NCI-H2196 treated with DMSO at 0.1 percent for 48 hours (cell line): ENCODE measurements around the gene MINK1.

ENCODE experiments used
- DNase-seq: peaks from one replicate; lab custom pipeline; 2025; ENCODE audit not compliant: unreplicated experiment; lab: John Stamatoyannopoulos, UW

The MINK1 gene

GRCh38 chr17:4946312-4946976 lies 113.3 kb downstream of the MINK1 start:
- no peak for DNase-seq

GRCh38 chr17:4947010-4947410 lies 113.9 kb downstream of the MINK1 start:
- no peak for DNase-seq
